DND-41 (cell line): ENCODE measurements around the gene SLBP.
A peak's percentile ranks its signal among the peaks of the same experiment; 100 is the strongest.

ENCODE experiments used
- ATAC-seq: fragments of 200-7000 bp; cut with Tn5 transposase; 3 replicates; pipeline ENCODE4 v1.9.1; 2021; ENCODE audit warnings: low read depth; ENCODE audit not compliant: insufficient read depth
- DNase-seq: peaks from one replicate; pipeline ENCODE4 v3.0.0-alpha.2; 2020
- H2AFZ ChIP-seq: 2 replicates; pipeline ENCODE4 v1.6.0; 2012; ENCODE audit warnings: low read depth, low read length
- H3K27ac ChIP-seq: 2 replicates; pipeline ENCODE4 v1.5.1; 2012; ENCODE audit warnings: low read length, inconsistent platforms
- H3K27me3 ChIP-seq: fragments of 200-600 bp; sonication (generic); 2 replicates; pipeline ENCODE4 v1.6.0; 2012; ENCODE audit warnings: low read length, mild to moderate bottlenecking, inconsistent platforms; ENCODE audit not compliant: insufficient read depth, poor library complexity
- H3K36me3 ChIP-seq: 2 replicates; pipeline ENCODE4 v1.5.1; 2012; ENCODE audit warnings: low read length, inconsistent platforms; ENCODE audit not compliant: insufficient read depth
- H3K4me1 ChIP-seq: 2 replicates; pipeline ENCODE4 v1.5.1; 2012; ENCODE audit warnings: mild to moderate bottlenecking, low read length; ENCODE audit not compliant: insufficient read depth
- H3K4me2 ChIP-seq: 2 replicates; pipeline ENCODE4 v1.6.0; 2012; ENCODE audit warnings: mild to moderate bottlenecking, moderate library complexity, low read length, inconsistent platforms; ENCODE audit not compliant: insufficient read depth
- H3K4me3 ChIP-seq, 2 experiments: fragments of 200-600 bp in 1 of 2; shearing (Covaris generic) in 1 of 2; 2 replicates each; pipeline ENCODE4 v1.5.1; 2012 to 2016; ENCODE audit warnings: inconsistent platforms in 2 of 2, low read length in 2 of 2, mild to moderate bottlenecking in 2 of 2, low read depth in 1 of 2, moderate library complexity in 1 of 2
- H3K79me2 ChIP-seq: 2 replicates; pipeline ENCODE4 v1.6.0; 2012; ENCODE audit warnings: low read length, inconsistent platforms; ENCODE audit not compliant: insufficient read depth
- H3K9ac ChIP-seq: 2 replicates; pipeline ENCODE4 v1.6.0; 2012; ENCODE audit warnings: low read depth, mild to moderate bottlenecking, inconsistent platforms, low read length, moderate library complexity
- H3K9me3 ChIP-seq: 2 replicates; pipeline ENCODE4 v1.5.1; 2012; ENCODE audit warnings: low read length, moderate library complexity, mild to moderate bottlenecking, inconsistent platforms; ENCODE audit not compliant: insufficient read depth, severe bottlenecking
- H4K20me1 ChIP-seq: 2 replicates; pipeline ENCODE4 v1.6.0; 2012; ENCODE audit warnings: low read length; ENCODE audit not compliant: insufficient read depth
- EZH2 ChIP-seq: IDR thresholded peaks from 3 replicates; pipeline ENCODE4 v1.6.1; 2012; ENCODE audit warnings: borderline replicate concordance, low read depth, mild to moderate bottlenecking, moderate library complexity, low read length, inconsistent platforms; ENCODE audit not compliant: severe bottlenecking
- TF ChIP-seq, protein P1 (sequence below): IDR thresholded peaks from 2 replicates; pipeline ENCODE4 v1.5.1; 2012; ENCODE audit warnings: borderline replicate concordance, low read length, moderate library complexity, mild to moderate bottlenecking; ENCODE audit not compliant: poor library complexity, severe bottlenecking; ENCODE audit errors: extremely low read depth

The SLBP gene

DNA sequence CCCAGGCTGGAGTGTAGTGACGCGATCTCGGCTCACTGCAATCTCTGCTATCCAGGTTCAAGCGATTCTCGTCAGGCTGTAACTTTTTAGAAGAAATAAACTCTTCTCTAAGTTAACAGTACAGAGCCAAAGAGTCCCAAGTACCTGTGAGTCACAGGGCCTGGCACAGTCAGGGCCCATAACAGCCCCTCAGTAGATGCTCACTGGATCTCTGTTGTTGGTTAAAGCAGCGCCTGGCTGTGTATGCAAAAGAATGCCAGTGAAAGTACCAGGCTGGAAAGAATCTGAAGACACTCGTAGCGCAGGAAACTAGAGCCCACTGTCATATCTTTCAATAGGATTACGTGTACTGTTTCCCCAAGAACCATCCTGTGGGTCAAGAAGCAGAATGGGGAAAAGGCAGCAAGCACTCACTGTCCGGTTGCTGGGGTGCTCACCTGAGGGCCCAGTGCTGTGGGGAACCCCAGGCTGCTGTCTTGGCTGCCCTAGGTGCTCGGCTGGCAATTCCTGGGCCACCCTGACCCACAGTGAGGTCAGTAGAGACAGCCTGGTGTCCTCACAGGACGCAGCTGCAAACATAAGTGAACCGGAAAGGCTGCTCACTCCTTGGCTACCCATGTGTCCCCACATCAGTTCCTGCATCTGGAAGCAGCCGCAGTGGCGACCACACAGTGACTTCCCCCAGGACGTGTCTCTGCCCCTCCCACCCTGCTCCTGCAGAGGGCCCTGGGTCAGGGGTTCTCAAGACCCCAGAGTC lies 3.1 kb upstream of the SLBP start:
- H3K4me2 ChIP-seq = peak overlapping the region; percentile 82
- TF ChIP-seq, protein P1, sequence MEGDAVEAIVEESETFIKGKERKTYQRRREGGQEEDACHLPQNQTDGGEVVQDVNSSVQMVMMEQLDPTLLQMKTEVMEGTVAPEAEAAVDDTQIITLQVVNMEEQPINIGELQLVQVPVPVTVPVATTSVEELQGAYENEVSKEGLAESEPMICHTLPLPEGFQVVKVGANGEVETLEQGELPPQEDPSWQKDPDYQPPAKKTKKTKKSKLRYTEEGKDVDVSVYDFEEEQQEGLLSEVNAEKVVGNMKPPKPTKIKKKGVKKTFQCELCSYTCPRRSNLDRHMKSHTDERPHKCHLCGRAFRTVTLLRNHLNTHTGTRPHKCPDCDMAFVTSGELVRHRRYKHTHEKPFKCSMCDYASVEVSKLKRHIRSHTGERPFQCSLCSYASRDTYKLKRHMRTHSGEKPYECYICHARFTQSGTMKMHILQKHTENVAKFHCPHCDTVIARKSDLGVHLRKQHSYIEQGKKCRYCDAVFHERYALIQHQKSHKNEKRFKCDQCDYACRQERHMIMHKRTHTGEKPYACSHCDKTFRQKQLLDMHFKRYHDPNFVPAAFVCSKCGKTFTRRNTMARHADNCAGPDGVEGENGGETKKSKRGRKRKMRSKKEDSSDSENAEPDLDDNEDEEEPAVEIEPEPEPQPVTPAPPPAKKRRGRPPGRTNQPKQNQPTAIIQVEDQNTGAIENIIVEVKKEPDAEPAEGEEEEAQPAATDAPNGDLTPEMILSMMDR = no peak
- TF ChIP-seq EZH2 = no peak
- DNase-seq (no peak), ATAC-seq (no peak)
- H2AFZ ChIP-seq = no peak overlapping the region
- H3K79me2 ChIP-seq = peaks cover 98% of the 10 kb centered on the region
- peak overlapping the region; percentile 34; the same call in 1 of the 2 replicates for H3K27ac ChIP-seq
- H3K4me3 ChIP-seq = peak overlapping the region in 1 of 2 experiments; percentile 88; a peak in 2 of 4 replicates
- H4K20me1 ChIP-seq = peaks cover 68% of the 10 kb centered on the region
- H3K27me3 ChIP-seq = no peaks in the 10 kb centered on the region
- H3K9ac ChIP-seq = peak overlapping the region; percentile 80
- peaks cover 82% of the 10 kb centered on the region for H3K4me1 ChIP-seq
- H3K9me3 ChIP-seq = no peaks in the 10 kb centered on the region
- H3K36me3 ChIP-seq = peaks cover 77% of the 10 kb centered on the region

DNA sequence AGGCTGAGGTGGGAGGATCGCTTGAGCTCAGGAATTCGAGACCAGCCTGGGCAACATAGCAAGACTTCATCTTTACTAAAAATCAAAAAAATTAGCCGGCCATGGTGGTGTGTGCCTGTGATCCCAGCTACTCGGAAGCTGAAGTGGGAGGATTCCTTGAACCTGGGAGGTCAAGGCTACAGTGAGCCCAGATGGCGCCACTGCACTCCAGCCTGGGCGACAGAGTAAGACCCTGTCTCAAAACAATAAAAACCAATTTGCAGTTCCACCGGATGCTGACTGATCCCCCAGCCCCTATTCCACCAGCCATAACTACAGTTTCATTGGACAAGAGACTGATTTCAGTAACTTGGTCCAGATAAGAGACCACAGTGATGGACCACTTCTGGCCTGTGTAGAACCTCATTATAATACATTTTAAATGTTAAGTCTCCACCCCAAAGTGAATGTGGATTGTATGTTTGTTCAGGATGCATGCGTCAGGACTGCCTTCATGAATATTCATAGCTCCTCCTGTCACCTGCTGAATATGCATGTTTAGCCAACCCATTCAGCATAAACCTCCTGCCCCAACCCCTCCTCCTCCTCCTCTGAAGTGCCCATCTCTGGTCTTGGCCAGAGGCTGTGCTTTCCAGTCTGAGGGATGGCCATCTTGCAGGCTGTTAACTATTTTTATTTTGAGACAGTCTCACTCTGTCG lies 2.3 kb upstream of the SLBP start:
- no peak for TF ChIP-seq EZH2
- TF ChIP-seq, protein P1 = no peak
- peak overlapping the region; percentile 82 for H3K4me2 ChIP-seq
- H4K20me1 ChIP-seq = peaks cover 68% of the 10 kb centered on the region
- DNase-seq = no peak
- H3K27ac ChIP-seq = peak overlapping the region; percentile 95
- H2AFZ ChIP-seq = no peak overlapping the region
- peaks cover 98% of the 10 kb centered on the region for H3K79me2 ChIP-seq
- peaks cover 84% of the 10 kb centered on the region for H3K36me3 ChIP-seq
- no peaks in the 10 kb centered on the region for H3K27me3 ChIP-seq
- H3K4me3 ChIP-seq = peak overlapping the region; percentile 72 to 88; a peak in 3 of 4 replicates
- peaks cover 82% of the 10 kb centered on the region for H3K4me1 ChIP-seq
- H3K9ac ChIP-seq = peak overlapping the region; percentile 80
- H3K9me3 ChIP-seq = no peaks in the 10 kb centered on the region
- ATAC-seq = no peak

GRCh38 chr4:1713003-1713851 lies 1.1 kb upstream of the SLBP start:
- H2AFZ ChIP-seq = peak overlapping the region; percentile 70

More at GRCh38 chr4:1713003-1713851, 1.1 kb upstream of the SLBP start:
- ATAC-seq (peak; percentile 2; the same call in 2 of the 3 replicates), DNase-seq (no peak)
- peaks cover 72% of the 10 kb centered on the region for H4K20me1 ChIP-seq
- peaks cover 89% of the 10 kb centered on the region for H3K36me3 ChIP-seq
- H3K4me3 ChIP-seq = peak overlapping the region; percentile 72 to 88
- peaks cover 99% of the 10 kb centered on the region for H3K79me2 ChIP-seq
- H3K9ac ChIP-seq = peak overlapping the region; percentile 80
- H3K4me1 ChIP-seq = peaks cover 84% of the 10 kb centered on the region
- no peak for TF ChIP-seq EZH2
- TF ChIP-seq, protein P1 = no peak
- H3K4me2 ChIP-seq = peak overlapping the region; percentile 82
- H3K9me3 ChIP-seq = no peaks in the 10 kb centered on the region
- H3K27me3 ChIP-seq = no peaks in the 10 kb centered on the region
- peak overlapping the region; percentile 95 for H3K27ac ChIP-seq
